Placental pericyte (primary cell): Measurements from ENCODE around the gene GLIS1. TPM values are rescaled to one million over a fixed set of nuclear protein-coding genes. Genes with fewer than 3 reads are reported as not detected.

ENCODE experiments used
- small RNA-seq: library from RNA; depleted of rRNA; stranded (forward); fragments of <200 nt; gene quantifications from one replicate; pipeline ENCODE3, GENCODE V24; 2012; ENCODE audit warnings: low replicate concordance
- total RNA-seq: library from RNA; depleted of rRNA; stranded (reverse); fragments of >200 nt; gene quantifications from 2 replicates; pipeline ENCODE4 v1.2.3, GENCODE V29; 2012

Gene GLIS1
- 0.86 TPM in 1 of 2 replicates, not detected in the other for total RNA-seq

DNA sequence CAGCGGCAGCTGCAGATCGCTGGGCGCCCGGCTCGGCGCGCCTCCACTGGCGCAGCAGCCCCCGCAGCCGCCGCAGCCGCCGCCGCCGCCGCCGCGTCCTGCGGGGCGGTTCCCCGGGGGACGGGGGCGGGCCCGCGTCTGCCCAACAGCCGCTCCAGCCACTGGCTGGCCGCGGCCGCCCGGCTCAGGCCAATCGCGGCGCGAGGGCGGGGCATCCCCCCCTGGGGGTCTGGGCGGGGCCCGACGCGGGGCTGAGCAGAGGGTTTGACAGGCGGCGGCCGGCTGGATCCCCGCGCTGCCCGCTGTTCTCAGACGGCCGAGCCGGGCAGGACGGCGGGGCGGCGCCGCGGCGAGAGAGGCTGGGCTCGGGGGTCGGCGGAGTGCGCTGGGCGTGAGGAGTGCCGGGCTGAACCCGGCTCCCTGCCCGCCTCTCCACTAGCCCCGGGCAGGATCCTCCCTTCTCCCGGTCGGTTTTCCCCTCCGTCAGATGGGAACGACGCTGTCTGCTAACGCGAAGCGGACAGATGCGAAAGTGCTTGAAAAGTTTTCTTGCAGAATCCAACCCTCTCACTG, at the start of gene GLIS1:
TSS of gene GLIS1 (minus strand) at position 56 of the 573 bp plus-strand sequence. CDS start 1,100 bp downstream, outside the sequence.

DNA sequence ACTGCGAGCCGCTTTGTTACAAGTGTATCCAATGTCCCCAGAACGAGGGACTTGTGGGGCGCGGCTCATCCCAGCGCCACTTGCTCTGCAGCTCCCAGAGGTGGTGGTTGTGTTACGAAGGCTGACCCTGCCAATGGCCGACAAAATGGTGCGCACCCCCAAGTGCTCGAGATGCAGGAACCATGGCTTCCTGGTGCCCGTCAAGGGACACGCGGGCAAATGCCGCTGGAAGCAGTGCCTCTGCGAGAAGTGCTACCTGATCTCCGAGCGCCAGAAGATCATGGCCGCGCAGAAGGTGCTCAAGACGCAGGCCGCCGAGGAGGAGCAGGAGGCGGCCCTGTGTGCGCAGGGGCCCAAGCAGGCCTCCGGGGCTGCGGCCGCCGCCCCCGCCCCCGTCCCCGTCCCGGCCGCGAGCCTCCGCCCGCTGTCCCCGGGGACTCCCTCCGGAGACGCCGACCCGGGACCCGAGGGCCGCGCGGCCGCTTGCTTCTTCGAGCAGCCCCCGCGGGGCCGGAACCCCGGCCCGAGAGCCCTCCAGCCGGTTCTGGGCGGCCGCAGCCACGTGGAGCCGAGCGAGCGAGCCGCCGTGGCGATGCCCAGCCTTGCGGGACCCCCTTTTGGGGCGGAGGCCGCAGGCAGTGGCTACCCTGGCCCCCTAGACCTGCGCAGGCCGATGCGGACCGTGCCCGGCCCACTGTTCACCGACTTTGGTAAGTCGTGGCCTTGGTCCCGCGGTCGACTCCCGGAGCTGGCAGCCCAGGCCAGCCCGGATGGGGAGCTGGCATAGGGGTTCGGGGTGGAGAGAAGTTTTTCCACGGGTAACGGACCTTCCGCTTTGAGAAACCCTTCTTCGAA, 279.4 kb downstream of the GLIS1 start, which contains the start of gene DMRTB1:
TSS of gene DMRTB1 (plus strand) at position 79 of the 855 bp plus-strand sequence. CDS start at position 134, 55 bp downstream.

Small RNAs within 50 kb of the gene (small RNA-seq; reads per million reads assigned to genes)
- gene RF00418: not detected
- gene RNU7-95P: not detected

Other genes with a start within 250 kb of the GLIS1 start
- 8.5 and 55.0 TPM in 2 replicates for gene NDC1, start 99.1 kb upstream of the GLIS1 start, total RNA-seq
- gene YIPF1, start 150.6 kb upstream of the GLIS1 start, total RNA-seq: 27.8 and 31.5 TPM in 2 replicates
- not detected in 2 replicates for gene DIO1, start 155.0 kb upstream of the GLIS1 start, total RNA-seq
- gene IFT25, start 206.5 kb upstream of the GLIS1 start, total RNA-seq: 18.8 and 26.8 TPM in 2 replicates
- 34.2 and 51.4 TPM in 2 replicates for gene LRRC42, start 207.2 kb upstream of the GLIS1 start, total RNA-seq